NAMALWA (cell line): ENCODE measurements around the gene FXR2.

Experiments used
- DNase-seq: peaks from one replicate; pipeline ENCODE4 v3.0.0-alpha.2; 2015; ENCODE audit warnings: low spot score

Gene FXR2

DNA sequence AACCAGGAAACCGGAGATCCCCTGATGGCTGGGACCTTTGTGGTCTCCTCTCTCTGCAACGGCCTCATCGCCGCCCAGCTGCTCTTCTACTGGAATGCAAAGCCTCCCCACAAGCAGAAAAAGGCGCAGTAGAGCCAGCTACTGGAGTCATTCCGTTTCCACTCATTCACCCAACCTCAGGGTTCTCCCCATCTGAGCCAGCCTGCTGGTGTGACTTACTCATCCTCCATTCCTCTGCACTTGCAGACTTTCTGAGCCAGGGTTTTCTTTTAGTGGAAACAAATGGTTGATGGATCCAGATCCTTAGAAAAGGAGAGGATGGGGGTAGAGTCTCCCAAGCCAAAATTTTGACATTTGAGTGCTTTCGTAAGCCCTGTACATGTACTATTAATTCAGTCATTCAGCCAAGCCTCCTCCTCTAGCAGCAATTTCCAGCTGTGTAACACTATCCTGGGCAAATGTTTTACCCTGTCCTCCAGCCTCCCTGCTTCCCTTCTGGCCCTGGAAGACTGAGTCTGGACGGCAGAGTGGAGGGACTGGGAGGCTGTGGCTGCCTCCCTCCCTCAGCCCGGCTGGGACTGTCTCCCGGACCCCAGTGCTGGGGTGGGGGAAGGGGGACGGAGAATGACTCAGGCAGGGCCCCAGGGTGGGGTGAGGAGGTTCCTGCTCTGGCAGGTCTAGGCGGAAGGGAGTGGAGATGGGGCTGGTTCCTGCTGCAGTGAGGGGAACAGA, 27.1 kb downstream of the FXR2 start:
- no peak for DNase-seq

DNA sequence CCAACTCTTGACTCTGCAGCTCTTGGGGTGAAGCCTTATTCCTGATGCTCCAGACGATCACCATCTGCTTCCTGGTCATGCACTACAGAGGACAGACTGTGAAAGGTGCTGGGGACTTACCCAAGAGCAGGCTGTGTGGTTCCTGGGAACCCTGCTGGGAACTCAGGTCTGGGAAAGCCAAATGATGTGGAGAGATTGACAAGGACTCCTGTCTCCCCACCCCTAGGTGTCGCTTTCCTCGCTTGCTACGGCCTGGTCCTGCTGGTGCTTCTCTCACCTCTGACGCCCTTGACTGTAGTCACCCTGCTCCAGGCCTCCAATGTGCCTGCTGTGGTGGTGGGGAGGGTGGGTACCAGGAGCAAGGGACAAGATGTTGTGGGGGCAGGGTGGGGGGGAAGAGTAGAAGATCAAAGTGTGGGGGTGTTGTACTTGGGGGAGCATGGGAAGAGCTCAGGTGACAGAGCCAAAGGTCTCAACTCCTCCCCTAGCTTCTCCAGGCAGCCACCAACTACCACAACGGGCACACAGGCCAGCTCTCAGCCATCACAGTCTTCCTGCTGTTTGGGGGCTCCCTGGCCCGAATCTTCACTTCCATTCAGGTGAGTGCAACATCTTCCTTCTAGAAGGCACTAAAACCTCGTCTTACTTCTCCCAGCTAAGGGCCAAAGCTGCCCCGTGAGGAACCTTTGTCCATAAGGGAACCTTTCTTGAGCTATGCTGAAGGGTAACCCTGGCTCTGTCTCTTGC, 27.9 kb downstream of the FXR2 start:
- no peak for DNase-seq

DNA sequence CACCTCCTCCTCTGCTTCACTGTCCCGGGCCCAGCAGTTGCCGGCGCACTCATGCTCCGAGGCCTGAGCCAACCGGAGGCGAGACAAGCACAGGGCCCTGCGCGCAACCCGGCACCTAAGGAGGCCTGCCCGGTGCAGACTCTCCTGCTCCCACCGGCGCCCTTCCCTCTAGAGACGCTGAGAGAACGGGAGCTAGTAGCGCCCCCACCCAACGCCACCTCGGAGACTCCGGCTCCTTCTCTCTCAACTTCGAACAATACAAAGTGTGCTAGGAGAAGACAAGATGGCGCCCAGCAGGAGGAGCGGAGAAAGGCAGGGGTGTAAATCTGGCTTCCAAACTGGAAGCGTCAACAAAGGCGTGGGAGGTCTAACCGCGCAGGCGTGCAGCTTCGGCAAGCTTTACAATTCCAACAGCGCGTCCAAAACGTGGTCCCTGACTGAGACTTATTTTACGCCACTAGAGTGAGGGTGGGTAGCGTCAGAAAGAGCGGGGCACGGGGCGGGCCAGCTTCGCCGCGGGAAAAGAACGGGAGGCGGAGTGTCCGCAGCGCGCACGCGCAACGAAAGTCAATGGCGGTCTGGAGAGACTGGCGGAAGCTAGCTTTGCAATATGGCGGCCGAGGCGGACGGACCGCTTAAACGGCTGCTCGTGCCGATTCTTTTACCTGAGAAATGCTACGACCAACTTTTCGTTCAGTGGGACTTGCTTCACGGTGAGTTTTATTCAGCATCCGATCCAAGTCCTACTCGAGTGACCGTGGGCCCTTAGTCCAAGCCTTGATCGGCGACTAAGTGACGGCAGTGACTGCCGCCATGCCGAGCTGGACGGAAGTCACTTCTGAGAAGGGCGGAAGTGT, 31.2 kb downstream of the FXR2 start, which contains the start of gene MPDU1:
TSS of gene MPDU1 (plus strand) at position 600 of the 857 bp plus-strand sequence. CDS start at position 611, 11 bp downstream.
- peak; percentile 86 for DNase-seq

DNA sequence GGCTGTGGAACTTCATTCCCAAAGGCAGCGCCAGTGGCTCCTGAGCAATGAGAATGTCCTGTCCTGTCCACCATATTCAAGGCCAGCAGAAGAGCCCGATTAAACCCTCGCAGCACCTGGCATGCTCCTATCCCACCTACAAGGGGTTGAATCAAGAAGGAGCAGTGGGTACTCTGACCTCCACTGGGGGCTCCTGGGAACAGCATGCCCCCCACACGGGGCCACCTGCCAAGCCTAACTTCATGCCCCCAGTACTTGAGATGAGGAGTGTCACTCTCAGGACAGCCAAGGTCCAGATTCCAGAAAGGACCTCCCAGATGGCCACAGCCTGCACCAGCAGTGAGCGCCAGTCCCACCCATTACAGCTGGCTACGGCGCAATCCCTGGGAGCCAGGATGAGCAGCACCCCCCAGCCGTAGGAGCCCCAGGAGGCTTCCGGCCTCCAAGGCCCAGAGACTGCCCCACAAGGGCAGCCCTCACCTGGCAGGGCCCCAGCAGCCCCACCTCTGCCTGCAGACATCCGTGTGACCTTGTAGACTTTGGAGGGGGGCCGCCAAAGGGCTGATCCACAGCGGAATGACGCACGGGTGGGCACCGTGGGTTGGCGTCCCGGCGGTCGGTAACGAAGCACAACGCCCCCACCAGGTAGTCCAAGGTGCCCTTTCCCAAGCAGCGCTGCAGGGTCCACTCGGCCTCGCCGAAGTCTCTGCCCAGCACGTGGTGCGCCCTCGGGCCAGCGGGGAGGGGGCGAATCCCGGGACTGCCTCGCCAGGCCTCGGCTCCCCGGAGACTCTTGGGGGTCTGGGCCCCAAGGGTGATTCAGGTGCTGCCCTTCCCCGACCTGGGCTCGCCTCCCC, 32.1 kb downstream of the FXR2 start:
- DNase-seq = no peak

DNA sequence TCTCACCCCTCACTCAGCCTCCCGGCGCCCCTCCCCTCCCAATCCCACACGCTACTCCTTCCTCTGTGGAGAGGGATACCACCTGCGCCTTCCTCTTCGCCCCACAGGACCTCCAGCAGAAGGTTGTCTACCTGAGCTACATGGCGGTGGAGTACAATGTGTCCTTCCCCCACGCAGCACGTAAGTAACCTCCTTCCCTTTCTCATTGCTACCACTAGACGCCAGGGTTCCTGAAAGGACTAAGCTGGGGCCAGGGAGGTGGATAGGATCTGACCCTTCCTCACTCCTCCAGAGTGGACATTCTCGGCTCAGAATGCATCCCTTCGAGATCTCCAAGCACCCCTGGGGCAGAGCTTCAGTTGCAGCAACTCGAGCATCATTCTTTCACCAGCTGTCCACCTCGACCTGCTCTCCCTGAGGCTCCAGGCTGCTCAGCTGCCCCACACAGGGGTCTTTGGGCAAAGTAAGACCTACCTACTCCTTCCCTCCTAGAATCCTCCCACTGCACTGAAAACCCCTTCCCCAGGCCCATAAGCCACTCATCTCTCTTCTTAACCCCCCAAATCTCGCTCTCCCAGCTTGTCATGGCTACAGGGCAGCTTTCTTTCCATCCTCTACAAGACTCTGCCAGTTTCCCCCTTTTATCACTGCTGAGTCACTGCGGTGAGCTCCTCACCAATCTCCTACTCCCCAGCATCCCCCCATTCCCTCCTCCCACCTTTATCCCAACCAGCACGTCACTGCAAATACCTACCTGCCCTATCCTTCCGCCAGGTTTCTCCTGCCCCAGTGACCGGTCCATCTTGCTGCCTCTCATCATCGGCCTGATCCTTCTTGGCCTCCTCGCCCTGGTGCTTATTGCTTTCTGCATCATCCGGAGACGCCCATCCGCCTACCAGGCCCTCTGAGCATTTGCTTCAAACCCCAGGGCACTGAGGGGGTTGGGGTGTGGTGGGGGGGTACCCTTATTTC, 33.8 kb downstream of the FXR2 start:
- DNase-seq = no peak

DNA sequence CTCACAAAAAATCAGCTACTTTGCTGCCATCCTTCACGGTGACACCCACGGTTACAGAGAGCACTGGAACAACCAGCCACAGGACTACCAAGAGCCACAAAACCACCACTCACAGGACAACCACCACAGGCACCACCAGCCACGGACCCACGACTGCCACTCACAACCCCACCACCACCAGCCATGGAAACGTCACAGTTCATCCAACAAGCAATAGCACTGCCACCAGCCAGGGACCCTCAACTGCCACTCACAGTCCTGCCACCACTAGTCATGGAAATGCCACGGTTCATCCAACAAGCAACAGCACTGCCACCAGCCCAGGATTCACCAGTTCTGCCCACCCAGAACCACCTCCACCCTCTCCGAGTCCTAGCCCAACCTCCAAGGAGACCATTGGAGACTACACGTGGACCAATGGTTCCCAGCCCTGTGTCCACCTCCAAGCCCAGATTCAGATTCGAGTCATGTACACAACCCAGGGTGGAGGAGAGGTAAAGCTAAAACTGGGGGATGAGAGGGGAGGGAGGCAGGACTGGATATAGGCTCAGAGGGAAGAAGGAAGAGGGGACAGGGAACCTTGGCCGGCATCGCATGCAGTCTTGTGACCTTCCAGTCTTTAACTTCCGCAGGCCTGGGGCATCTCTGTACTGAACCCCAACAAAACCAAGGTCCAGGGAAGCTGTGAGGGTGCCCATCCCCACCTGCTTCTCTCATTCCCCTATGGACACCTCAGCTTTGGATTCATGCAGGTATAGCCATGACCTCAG, 34.7 kb downstream of the FXR2 start:
- no peak for DNase-seq

DNA sequence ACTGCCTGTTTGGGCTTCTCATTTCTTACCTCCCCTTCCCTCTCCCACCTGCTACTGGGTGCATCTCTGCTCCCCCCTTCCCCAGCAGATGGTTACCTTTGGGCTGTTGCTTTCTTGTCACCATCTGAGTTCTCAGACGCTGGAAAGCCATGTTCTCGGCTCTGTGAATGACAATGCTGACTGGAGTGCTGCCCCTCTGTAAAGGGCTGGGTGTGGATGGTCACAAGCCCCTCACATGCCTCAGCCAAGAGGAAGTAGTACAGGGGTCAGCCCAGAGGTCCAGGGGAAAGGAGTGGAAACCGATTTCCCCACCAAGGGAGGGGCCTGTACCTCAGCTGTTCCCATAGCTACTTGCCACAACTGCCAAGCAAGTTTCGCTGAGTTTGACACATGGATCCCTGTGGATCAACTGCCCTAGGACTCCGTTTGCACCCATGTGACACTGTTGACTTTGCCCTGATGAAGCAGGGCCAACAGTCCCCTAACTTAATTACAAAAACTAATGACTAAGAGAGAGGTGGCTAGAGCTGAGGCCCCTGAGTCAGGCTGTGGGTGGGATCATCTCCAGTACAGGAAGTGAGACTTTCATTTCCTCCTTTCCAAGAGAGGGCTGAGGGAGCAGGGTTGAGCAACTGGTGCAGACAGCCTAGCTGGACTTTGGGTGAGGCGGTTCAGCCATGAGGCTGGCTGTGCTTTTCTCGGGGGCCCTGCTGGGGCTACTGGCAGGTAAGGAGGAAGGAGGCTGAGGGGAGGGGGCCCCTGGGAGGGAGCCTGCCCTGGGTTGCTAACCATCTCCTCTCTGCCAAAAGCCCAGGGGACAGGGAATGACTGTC, 35.5 kb downstream of the FXR2 start, which contains the start of gene CD68:
TSS of gene CD68 (plus strand) at position 638 of the 833 bp plus-strand sequence. CDS start at position 678, 40 bp downstream.
- DNase-seq = peak; percentile 87

DNA sequence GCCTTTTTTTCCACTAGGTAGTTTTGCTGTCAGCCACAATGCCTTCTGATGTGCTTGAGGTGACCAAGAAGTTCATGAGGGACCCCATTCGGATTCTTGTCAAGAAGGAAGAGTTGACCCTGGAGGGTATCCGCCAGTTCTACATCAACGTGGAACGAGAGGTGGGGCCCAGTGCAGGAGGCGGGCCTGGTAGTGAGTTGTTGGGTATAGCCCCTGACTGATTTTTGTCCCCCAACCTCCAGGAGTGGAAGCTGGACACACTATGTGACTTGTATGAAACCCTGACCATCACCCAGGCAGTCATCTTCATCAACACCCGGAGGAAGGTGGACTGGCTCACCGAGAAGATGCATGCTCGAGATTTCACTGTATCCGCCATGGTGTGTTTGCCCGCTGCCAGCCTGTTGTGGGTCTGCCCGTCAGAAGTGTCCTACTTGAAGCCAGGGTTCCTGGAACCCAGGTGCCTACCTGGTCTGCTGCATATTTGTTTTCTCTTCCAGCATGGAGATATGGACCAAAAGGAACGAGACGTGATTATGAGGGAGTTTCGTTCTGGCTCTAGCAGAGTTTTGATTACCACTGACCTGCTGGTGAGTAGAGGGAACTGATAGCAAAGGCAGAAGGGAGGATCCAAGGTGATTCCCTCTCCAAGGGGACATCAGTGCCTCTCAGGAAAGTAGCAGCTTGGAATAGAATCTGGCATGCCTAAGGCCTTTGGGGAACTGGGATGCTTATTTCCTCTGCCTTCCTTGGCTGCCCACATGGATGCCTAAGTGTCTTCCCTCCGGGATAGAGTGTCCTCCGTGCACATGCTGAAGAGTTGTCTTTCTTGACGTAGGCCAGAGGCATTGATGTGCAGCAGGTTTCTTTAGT, 37.1 kb downstream of the FXR2 start:
- no peak for DNase-seq

DNA sequence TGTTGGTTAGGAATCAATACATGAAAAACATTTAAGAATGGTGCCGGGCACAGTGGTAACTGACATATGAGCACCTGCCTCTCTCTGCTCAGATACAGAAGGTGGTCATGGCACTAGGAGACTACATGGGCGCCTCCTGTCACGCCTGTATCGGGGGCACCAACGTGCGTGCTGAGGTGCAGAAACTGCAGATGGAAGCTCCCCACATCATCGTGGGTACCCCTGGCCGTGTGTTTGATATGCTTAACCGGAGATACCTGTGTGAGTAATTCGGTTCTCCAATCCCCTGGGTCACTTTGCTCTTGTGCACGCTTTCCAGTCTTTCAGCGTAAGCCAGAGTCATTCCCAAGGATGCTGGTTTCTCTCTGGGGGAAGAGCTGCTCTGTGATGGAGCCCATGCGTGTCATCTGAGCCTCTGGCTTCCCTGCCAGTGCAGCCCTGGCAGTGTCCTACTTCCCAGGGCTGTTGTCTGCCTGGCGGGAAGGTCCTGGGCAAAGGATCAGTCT, 38.2 kb downstream of the FXR2 start:
- DNase-seq = no peak

DNA sequence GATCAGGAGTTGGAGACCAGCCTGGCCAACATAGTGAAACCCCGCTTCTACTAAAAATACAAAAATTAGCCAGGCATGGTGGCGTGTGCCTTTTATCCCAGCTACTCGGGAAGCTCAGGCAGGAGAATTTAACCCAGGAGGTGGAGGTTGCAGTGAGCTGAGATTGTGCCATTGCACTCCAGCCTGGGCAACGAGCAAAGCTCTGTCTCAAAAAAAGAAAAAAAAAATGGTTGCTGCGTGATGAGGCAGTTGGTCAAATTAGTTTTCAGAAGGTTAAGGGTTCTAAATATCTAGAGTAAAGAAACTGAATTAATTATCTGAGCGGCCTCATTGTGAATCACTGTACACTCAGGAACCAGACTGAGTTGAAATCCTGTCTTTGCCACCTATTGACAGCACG, 38.7 kb downstream of the FXR2 start:
- no peak for DNase-seq

DNA sequence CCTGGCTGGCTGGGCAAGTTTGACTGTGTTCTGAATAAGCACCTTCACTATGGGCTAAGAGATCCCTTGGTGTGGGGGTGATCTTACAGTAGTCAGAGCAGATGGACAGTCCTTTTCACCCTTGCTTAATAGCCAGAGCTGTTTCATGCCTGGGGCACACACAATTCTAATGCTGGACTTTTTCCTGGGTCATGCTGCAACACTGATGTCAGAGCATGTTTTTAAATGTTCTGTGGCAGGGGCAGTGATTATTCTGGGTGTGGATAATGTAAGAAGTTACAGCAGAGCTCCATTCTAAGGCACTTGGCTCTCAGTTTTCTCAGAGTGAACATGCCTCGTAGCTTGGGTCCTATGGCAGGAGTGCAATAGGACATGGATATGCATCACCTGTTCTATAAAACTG, 39.2 kb downstream of the FXR2 start:
- no peak for DNase-seq

DNA sequence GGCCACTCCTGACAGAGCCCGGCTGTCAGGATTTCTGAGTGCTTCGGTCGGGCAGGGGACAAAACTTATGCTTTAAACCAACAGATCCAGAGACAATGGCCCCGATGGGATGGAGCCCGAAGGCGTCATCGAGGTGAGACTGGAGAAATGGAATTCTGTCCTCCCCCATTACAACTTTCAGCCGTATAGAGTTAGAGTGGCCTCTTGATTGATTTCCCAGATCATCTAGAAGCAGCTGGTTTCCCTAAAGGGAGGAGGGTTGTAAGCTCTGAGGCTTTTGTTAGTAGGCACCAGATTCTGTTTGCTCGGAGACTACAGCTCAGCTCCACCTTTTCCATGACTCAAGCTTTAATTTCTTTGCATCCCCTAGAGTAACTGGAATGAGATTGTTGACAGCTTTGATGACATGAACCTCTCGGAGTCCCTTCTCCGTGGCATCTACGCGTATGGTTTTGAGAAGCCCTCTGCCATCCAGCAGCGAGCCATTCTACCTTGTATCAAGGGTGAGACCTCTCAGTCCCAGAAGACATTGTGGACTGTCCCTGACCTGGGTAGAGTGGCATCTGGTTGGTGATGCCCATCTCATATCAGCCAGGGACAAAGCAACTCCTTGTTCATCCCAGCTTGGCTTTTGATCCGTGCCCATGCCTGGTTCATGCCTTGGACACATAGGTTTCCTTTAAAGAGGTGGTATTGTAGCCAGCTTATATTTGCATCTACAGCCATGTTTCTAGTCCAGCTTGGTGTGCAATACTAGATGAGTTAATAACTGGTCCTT, 40.3 kb downstream of the FXR2 start:
- DNase-seq = no peak

DNA sequence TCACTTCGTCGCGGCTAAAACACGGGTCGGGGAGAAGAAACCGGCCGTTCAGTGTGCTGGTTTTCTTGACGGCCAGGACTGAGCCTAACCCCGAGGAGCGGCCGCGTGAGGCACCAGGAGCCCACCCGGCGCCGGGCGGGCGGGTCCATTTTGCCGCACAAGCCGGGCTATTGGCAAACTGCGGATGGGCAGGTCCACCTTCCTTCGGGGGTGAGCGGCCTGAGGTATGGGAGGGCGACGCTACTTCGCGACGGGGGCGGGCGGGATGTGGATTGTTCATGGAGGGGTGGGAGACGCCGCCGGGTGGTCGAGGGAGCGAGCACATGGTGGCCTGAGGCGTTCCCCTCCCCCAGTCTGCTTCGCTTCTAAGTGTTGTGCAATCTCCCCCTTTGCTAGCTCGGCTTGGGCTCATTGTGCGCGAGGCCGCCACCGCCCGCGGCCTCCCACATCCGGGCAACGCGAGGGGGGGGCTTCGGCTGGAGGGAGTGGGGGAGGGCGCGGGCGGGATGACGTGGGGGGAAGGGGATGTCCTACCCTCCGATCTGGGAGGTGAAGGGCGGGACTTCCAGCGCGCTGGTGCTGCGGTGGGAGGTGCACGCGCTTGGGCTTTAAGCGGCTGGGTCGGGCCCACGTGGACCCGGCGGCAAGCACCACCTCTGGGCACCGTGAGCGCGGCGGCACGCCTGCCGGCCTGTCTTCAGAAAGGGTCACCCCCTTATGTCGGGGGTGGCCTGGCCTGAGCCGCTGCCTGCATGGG, 41.2 kb downstream of the FXR2 start:
- peak; percentile 78 for DNase-seq

DNA sequence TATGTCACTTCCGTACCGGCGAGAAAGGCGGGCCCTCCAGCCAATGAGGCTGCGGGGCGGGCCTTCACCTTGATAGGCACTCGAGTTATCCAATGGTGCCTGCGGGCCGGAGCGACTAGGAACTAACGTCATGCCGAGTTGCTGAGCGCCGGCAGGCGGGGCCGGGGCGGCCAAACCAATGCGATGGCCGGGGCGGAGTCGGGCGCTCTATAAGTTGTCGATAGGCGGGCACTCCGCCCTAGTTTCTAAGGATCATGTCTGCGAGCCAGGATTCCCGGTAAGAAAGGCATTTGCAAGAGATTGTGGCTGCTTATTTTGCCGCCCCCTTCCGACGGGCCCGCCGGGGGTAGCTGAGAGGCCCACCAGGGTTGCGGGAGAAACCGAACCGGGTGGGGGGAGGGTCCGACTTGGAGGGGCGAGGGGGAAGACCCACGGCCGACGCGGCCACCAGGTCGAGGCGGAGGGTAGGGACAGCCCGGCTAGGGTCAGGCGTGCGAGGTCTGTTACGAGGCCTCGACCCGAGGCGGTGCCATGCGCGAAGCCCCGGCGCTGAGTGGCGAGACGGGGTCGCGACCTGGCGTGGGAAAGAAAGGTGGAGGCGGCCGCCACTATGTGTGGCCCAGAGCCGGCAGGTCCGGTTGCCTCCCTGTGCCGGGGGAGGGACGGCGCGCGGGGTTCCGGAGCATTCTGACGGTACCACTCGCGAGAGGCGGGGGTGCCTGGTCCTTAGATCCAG, 41.9 kb downstream of the FXR2 start:
- DNase-seq = peak; percentile 97

DNA sequence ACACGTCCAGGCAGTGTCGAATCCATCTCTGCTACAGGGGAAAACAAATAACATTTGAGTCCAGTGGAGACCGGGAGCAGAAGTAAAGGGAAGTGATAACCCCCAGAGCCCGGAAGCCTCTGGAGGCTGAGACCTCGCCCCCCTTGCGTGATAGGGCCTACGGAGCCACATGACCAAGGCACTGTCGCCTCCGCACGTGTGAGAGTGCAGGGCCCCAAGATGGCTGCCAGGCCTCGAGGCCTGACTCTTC, 42.4 kb downstream of the FXR2 start:
- DNase-seq = no peak
